Measurements from ENCODE around the gene LRRC7. TPM values are rescaled to one million over a fixed set of nuclear protein-coding genes. Genes with fewer than 3 reads are reported as not detected.
A peak's percentile ranks its signal among the peaks of the same experiment; 100 is the strongest.

LRRC7 gene
- total RNA-seq, 1 experiment from 2014 or later, result 0.14 TPM

GRCh38 chr1:69553726-69554125, 14.0 kb upstream of the LRRC7 start:
- Mint-ChIP-seq H3K4me3 (ENCODE audit: low read depth, unreplicated experiment) (no peak overlapping the region), H3K9me3 (ENCODE audit: low read depth, unreplicated experiment) (no peaks in the 10 kb centered on the region), H3K4me1 (ENCODE audit: low read depth, unreplicated experiment) (no peaks in the 10 kb centered on the region), H3K27me3 (ENCODE audit: unreplicated experiment) (peaks cover 4% of the 10 kb centered on the region), H3K27ac (ENCODE audit: unreplicated experiment) (no peak overlapping the region), H3K36me3 (ENCODE audit: insufficient read depth, unreplicated experiment) (no peaks in the 10 kb centered on the region)
- BruUV-seq (replicated peaks), result no TSS peak
- DNase-seq, result no peak
- CTCF ChIA-PET, result no interaction called here
- no peak for TF ChIP-seq CTCF (IDR thresholded peaks at IDR 0.05; ENCODE audit: unreplicated experiment)
- intact Hi-C loops (cut with micrococcal nuclease; ENCODE audit: unreplicated experiment), result no loop called here

GRCh38 chr1:69568421-69569174, 876 bp downstream of the LRRC7 start:
- no peak for DNase-seq
- peak overlapping the region; percentile 71 for H3K4me3 Mint-ChIP-seq (ENCODE audit: low read depth, unreplicated experiment)
- intact Hi-C loops (cut with micrococcal nuclease; ENCODE audit: unreplicated experiment), result no loop called here
- no peak overlapping the region for H3K27ac Mint-ChIP-seq (ENCODE audit: unreplicated experiment)
- H3K9me3 Mint-ChIP-seq (ENCODE audit: low read depth, unreplicated experiment), result no peaks in the 10 kb centered on the region
- no TSS peak for BruUV-seq (replicated peaks)
- peaks cover 11% of the 10 kb centered on the region for H3K4me1 Mint-ChIP-seq (ENCODE audit: low read depth, unreplicated experiment)
- TF ChIP-seq CTCF (IDR thresholded peaks at IDR 0.05; ENCODE audit: unreplicated experiment), result no peak
- CTCF ChIA-PET, result interaction anchor here (0.6 to 0.7 kb wide), 2 partner anchors 955 to 1376 kb away, joined by 3 to 5 read pairs; no protein-coding TSS in a partner anchor
- H3K36me3 Mint-ChIP-seq (ENCODE audit: insufficient read depth, unreplicated experiment), result peaks cover 30% of the 10 kb centered on the region
- peaks cover 20% of the 10 kb centered on the region for H3K27me3 Mint-ChIP-seq (ENCODE audit: unreplicated experiment)

GRCh38 chr1:69569175-69569541, 1.4 kb downstream of the LRRC7 start:
- H3K36me3 Mint-ChIP-seq (ENCODE audit: insufficient read depth, unreplicated experiment), result peaks cover 30% of the 10 kb centered on the region
- CTCF ChIA-PET, result interaction anchor here (0.6 to 0.7 kb wide), 2 partner anchors 955 to 1377 kb away, joined by 3 to 5 read pairs; no protein-coding TSS in a partner anchor
- DNase-seq, result no peak
- TF ChIP-seq CTCF (IDR thresholded peaks at IDR 0.05; ENCODE audit: unreplicated experiment), result no peak
- H3K4me3 Mint-ChIP-seq (ENCODE audit: low read depth, unreplicated experiment), result peak overlapping the region; percentile 71
- intact Hi-C loops (cut with micrococcal nuclease; ENCODE audit: unreplicated experiment), result no loop called here
- no TSS peak for BruUV-seq (replicated peaks)
- H3K27ac Mint-ChIP-seq (ENCODE audit: unreplicated experiment), result no peak overlapping the region
- H3K9me3 Mint-ChIP-seq (ENCODE audit: low read depth, unreplicated experiment), result no peaks in the 10 kb centered on the region
- peaks cover 20% of the 10 kb centered on the region for H3K27me3 Mint-ChIP-seq (ENCODE audit: unreplicated experiment)
- peaks cover 11% of the 10 kb centered on the region for H3K4me1 Mint-ChIP-seq (ENCODE audit: low read depth, unreplicated experiment)

- no peak for DNase-seq
- peaks cover 30% of the 10 kb centered on the region for H3K36me3 Mint-ChIP-seq (ENCODE audit: insufficient read depth, unreplicated experiment)
- CTCF ChIA-PET, result no interaction called here
- intact Hi-C loops (cut with micrococcal nuclease; ENCODE audit: unreplicated experiment), result no loop called here
- no peak overlapping the region for H3K4me3 Mint-ChIP-seq (ENCODE audit: low read depth, unreplicated experiment)
- TF ChIP-seq CTCF (IDR thresholded peaks at IDR 0.05; ENCODE audit: unreplicated experiment), result no peak
- no TSS peak for BruUV-seq (replicated peaks)
- H3K9me3 Mint-ChIP-seq (ENCODE audit: low read depth, unreplicated experiment), result no peaks in the 10 kb centered on the region
- no peak overlapping the region for H3K27ac Mint-ChIP-seq (ENCODE audit: unreplicated experiment)
- H3K4me1 Mint-ChIP-seq (ENCODE audit: low read depth, unreplicated experiment), result peaks cover 11% of the 10 kb centered on the region
- H3K27me3 Mint-ChIP-seq (ENCODE audit: unreplicated experiment), result peaks cover 20% of the 10 kb centered on the region
Observed at GRCh38 chr1:69569576-69570328, 2.0 kb downstream of the LRRC7 start.
